ENCODE measurements around the gene KRT26. TPM values are rescaled to one million over a fixed set of nuclear protein-coding genes. Genes with fewer than 3 reads are reported as not detected.

KRT26 gene
- polyA plus RNA-seq, 1 donor (not counting 4 experiments of a cell fraction or from before 2014, with no cell fraction given), result not detected

DNA sequence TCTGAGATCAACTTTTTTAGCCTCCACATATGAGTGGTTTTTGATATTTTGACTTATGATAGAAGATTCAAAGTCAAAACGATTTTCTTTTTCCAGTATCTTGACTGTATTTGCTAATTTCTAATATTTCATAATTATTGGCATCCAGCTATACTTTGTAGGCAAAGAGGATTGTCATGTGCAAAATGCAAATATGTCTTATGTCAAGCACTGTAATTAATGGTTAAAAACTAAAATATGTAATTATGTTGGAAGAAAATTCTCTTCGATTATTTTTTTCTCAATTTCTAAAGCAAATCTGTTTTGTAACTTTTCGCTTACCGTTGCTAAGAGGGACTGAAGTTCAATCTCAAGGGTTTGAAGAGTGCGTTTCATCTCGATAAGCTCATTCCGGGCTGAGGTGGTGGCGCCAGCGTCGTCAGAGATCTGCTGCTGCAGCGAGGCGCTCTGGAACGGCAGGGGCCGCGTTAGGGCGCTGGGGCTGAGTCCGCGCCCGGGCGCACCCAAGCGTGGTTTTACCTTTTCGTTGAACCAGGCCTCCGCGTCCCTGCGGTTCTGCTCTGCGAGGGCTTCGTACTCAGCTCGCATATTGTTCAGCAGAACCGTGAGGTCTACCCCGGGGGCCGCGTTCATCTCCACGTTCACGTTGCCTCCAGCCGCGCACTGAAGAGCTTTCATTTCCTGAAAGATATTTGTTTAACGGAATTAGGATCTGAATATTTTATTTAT lies 7.3 kb upstream of the KRT26 start:
- DNase-seq (ENCODE audit: low read depth, low spot score) (no peak), FAIRE-seq (no peak)
- Histone ChIP-seq H3K27me3 (ENCODE audit: control insufficient read depth, extremely low read depth, insufficient read depth, low read length) (peaks cover 4% of the 10 kb centered on the region), H3K4me2 (ENCODE audit: control insufficient read depth, extremely low read depth, insufficient read depth, low read depth, low read length) (peak overlapping the region; percentile 59), H3K4me3 (ENCODE audit: control insufficient read depth in 2 of 3, extremely low read depth in 1 of 3, insufficient read depth in 2 of 3, low read depth in 1 of 3, low read length in 3 of 3) (peak overlapping the region in 1 of 3 experiments; percentile 63), H3K79me2 (ENCODE audit: control insufficient read depth, insufficient read depth, low read length) (no peaks in the 10 kb centered on the region), H2AFZ (ENCODE audit: control insufficient read depth, low read length) (peak overlapping the region; percentile 45), H3K9me1 (ENCODE audit: control insufficient read depth, extremely low read depth, insufficient read depth, low read length) (no peaks in the 10 kb centered on the region), H3K36me3 (ENCODE audit: control insufficient read depth in 2 of 2, extremely low read depth in 1 of 2, insufficient read depth in 2 of 2, low read length in 2 of 2) (no peaks in the 10 kb centered on the region), H3K4me1 (ENCODE audit: control insufficient read depth, extremely low read depth, insufficient read depth, low read length) (peaks cover 4% of the 10 kb centered on the region), H4K20me1 (ENCODE audit: control insufficient read depth, extremely low read depth, insufficient read depth, low read length) (no peaks in the 10 kb centered on the region), H3K9me3 (ENCODE audit: control insufficient read depth, low read depth, low read length) (no peaks in the 10 kb centered on the region), H3K9ac (ENCODE audit: control insufficient read depth, extremely low read depth, insufficient read depth, low read length) (no peak overlapping the region), H3K27ac (ENCODE audit: control insufficient read depth, insufficient read depth, low read length) (no peak overlapping the region)
- dilution Hi-C loops (cut with MboI; ENCODE audit: extremely low pct_ligation_motif_present, low sequenced_read_pairs), result no loop called here
- TF ChIP-seq EZH2 (IDR thresholded peaks at IDR 0.05; ENCODE audit: low read length), result peak; percentile 36
- TF ChIP-seq, protein P1, sequence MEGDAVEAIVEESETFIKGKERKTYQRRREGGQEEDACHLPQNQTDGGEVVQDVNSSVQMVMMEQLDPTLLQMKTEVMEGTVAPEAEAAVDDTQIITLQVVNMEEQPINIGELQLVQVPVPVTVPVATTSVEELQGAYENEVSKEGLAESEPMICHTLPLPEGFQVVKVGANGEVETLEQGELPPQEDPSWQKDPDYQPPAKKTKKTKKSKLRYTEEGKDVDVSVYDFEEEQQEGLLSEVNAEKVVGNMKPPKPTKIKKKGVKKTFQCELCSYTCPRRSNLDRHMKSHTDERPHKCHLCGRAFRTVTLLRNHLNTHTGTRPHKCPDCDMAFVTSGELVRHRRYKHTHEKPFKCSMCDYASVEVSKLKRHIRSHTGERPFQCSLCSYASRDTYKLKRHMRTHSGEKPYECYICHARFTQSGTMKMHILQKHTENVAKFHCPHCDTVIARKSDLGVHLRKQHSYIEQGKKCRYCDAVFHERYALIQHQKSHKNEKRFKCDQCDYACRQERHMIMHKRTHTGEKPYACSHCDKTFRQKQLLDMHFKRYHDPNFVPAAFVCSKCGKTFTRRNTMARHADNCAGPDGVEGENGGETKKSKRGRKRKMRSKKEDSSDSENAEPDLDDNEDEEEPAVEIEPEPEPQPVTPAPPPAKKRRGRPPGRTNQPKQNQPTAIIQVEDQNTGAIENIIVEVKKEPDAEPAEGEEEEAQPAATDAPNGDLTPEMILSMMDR (optimal IDR thresholded peaks at IDR 0.05 in 1 of 3, IDR thresholded peaks at IDR 0.05 in 1 of 3, conservative IDR thresholded peaks at IDR 0.05 in 1 of 3; ENCODE audit: extremely low read depth in 1 of 3, insufficient read depth in 2 of 3, low read length in 3 of 3), result no peak

DNA sequence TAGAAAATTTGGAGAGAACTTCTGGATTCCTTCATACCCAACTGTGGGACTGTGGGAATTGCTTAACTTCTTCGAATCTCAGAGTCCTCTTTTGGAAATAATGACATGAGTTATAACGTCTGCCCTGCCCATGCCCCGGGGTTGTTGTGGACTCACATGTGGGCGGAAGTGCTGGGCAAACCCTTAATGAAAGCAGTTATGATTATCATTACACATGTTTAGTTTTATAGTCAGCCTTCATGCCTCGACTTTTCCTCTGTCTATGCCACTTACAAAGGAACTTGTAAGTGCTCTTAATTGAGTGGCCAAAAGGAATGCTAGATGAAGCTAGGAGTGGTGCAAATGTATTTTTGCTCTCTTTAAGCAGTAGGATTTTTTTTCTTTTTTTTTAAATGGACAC lies 6.5 kb upstream of the KRT26 start:
- FAIRE-seq (no peak), DNase-seq (ENCODE audit: low read depth, low spot score) (no peak)
- no peak overlapping the region for H3K4me3 ChIP-seq (ENCODE audit: control insufficient read depth in 2 of 3, extremely low read depth in 1 of 3, insufficient read depth in 2 of 3, low read depth in 1 of 3, low read length in 3 of 3)
- no peaks in the 10 kb centered on the region for H3K79me2 ChIP-seq (ENCODE audit: control insufficient read depth, insufficient read depth, low read length)
- H3K9me1 ChIP-seq (ENCODE audit: control insufficient read depth, extremely low read depth, insufficient read depth, low read length), result no peaks in the 10 kb centered on the region
- no peak overlapping the region for H3K9ac ChIP-seq (ENCODE audit: control insufficient read depth, extremely low read depth, insufficient read depth, low read length)
- peaks cover 4% of the 10 kb centered on the region for H3K4me1 ChIP-seq (ENCODE audit: control insufficient read depth, extremely low read depth, insufficient read depth, low read length)
- no peaks in the 10 kb centered on the region for H4K20me1 ChIP-seq (ENCODE audit: control insufficient read depth, extremely low read depth, insufficient read depth, low read length)
- peaks cover 4% of the 10 kb centered on the region for H3K27me3 ChIP-seq (ENCODE audit: control insufficient read depth, extremely low read depth, insufficient read depth, low read length)
- H2AFZ ChIP-seq (ENCODE audit: control insufficient read depth, low read length), result no peak overlapping the region
- TF ChIP-seq EZH2 (IDR thresholded peaks at IDR 0.05; ENCODE audit: low read length), result no peak
- TF ChIP-seq, protein P1 (optimal IDR thresholded peaks at IDR 0.05 in 1 of 3, IDR thresholded peaks at IDR 0.05 in 1 of 3, conservative IDR thresholded peaks at IDR 0.05 in 1 of 3; ENCODE audit: extremely low read depth in 1 of 3, insufficient read depth in 2 of 3, low read length in 3 of 3), result no peak
- no peak overlapping the region for H3K27ac ChIP-seq (ENCODE audit: control insufficient read depth, insufficient read depth, low read length)
- no peaks in the 10 kb centered on the region for H3K36me3 ChIP-seq (ENCODE audit: control insufficient read depth in 2 of 2, extremely low read depth in 1 of 2, insufficient read depth in 2 of 2, low read length in 2 of 2)
- peak overlapping the region; percentile 18 for H3K4me2 ChIP-seq (ENCODE audit: control insufficient read depth, extremely low read depth, insufficient read depth, low read depth, low read length)
- dilution Hi-C loops (cut with MboI; ENCODE audit: extremely low pct_ligation_motif_present, low sequenced_read_pairs), result no loop called here
- H3K9me3 ChIP-seq (ENCODE audit: control insufficient read depth, low read depth, low read length), result no peaks in the 10 kb centered on the region

Measured in keratinocyte (primary cell).